ENCODE measurements around the gene CCDC86. TPM values are rescaled to one million over a fixed set of nuclear protein-coding genes. Genes with fewer than 3 reads are reported as not detected.

CCDC86 gene
- total and polyA plus RNA-seq, 2 of the 4 experiments (the other 2 are of a cell fraction): 9.5 to 34.0 TPM

DNA sequence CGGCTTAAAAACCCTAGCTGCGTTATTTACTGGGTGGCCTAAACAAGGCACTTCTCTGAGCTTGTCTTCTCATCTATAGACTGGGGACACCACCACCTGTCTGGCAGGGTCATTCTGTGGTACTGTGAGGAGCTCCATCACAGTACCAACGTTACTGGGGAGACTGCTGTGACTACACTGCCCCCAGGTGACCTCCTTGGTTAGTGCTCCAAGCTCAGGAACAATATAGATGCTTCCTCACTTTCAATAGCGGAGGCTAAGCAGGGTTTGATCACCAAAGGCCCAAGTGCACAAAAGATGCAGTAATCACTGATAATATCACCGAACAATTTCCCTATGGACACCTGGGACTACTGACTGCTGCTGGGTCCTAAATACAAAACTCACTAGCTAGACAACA lies 45.6 kb downstream of the CCDC86 start:
- no peak overlapping the region for H2BK5ac ChIP-seq (ENCODE audit: low read depth, low read length, poor library complexity, severe bottlenecking)
- peak; percentile 61 for DNase-seq
- intact Hi-C loops (cut with micrococcal nuclease) (loop anchor here (1.0 to 2.0 kb wide), 3 partner anchors 49 to 112 kb away; no protein-coding TSS in a partner anchor), in situ Hi-C loops (cut with MboI; ENCODE audit: low sequenced_read_pairs) (no loop called here), dilution Hi-C loops (cut with HindIII; ENCODE audit: low sequenced_read_pairs, unreplicated experiment) (no loop called here)
- H2BK15ac ChIP-seq (ENCODE audit: low read depth, low read length): no peak overlapping the region
- H3K9me1 ChIP-seq (ENCODE audit: insufficient read depth, low read length): no peaks in the 10 kb centered on the region
- H3K4me3 ChIP-seq (ENCODE audit: insufficient read depth, low read depth, low read length): no peak overlapping the region
- H4K20me1 ChIP-seq (ENCODE audit: insufficient read depth, low read length): no peaks in the 10 kb centered on the region; the same call in 1 of the 2 replicates
- ChIA-PET POLR2A (ENCODE audit: unreplicated experiment) (interaction anchor here (1.0 kb wide), 1 partner anchor 57 kb away, joined by 4 read pairs; no protein-coding TSS in a partner anchor), CTCF (interaction anchor here (0.5 to 2.4 kb wide), 19 partner anchors 8 to 115 kb away, joined by 3 to 86 read pairs (median 5); partner anchors contain the start of gene PTGDR2)
- no peak overlapping the region for H2BK120ac ChIP-seq (ENCODE audit: low read depth, low read length)
- H3K27me3 ChIP-seq (ENCODE audit: control insufficient read depth, insufficient read depth, low read length): no peaks in the 10 kb centered on the region
- BruUV-seq (replicated peaks): no TSS peak
- no peak overlapping the region for H3K4me2 ChIP-seq (ENCODE audit: low read depth, low read length)
- WGBS, 2 experiments (ENCODE audit: extremely low coverage in 2 of 2, insufficient read length in 1 of 2): 50% methylated on average over 2 of the region's 5 CpGs; no CpG with 5 or more reads in 1 of the 2 experiments
- peak; percentile 97 for ATAC-seq (ENCODE audit: low read depth)
- H3K27ac ChIP-seq (ENCODE audit: insufficient read depth, low read length): no peak overlapping the region
- H3K36me3 ChIP-seq (ENCODE audit: control insufficient read depth, insufficient read depth, low read length): peaks cover 4% of the 10 kb centered on the region
- no peak overlapping the region for H3K14ac ChIP-seq (replicated peaks; ENCODE audit: low read depth, low read length)
- no peak overlapping the region for H2BK20ac ChIP-seq (ENCODE audit: low read depth, low read length)
- H3K23ac ChIP-seq (ENCODE audit: low read depth, low read length): no peak overlapping the region
- no peak overlapping the region for H2AK9ac ChIP-seq (replicated peaks; ENCODE audit: low read depth, low read length, poor library complexity)
- no peaks in the 10 kb centered on the region for H3K4me1 ChIP-seq (ENCODE audit: control insufficient read depth, insufficient read depth, low read length)
- TF ChIP-seq BHLHE40 (IDR thresholded peaks at IDR 0.05; ENCODE audit: low read depth, low read length) (no peak), POLR2A (IDR thresholded peaks at IDR 0.05; ENCODE audit: low read depth, low read length) (no peak), MAZ (IDR thresholded peaks at IDR 0.05; ENCODE audit: borderline replicate concordance, low read depth, low read length) (no peak), MAFK (IDR thresholded peaks at IDR 0.05; ENCODE audit: low read depth, low read length) (no peak), FOS (IDR thresholded peaks at IDR 0.05; ENCODE audit: low read depth, low read length) (no peak), RAD21 (IDR thresholded peaks at IDR 0.05; ENCODE audit: low read length) (peak; percentile 89), SMC3 (IDR thresholded peaks at IDR 0.05; ENCODE audit: low read depth, low read length) (peak; percentile 92), RFX5 (IDR thresholded peaks at IDR 0.05; ENCODE audit: low read depth, low read length) (no peak), CEBPB (IDR thresholded peaks at IDR 0.05; ENCODE audit: low read depth, low read length) (no peak), RCOR1 (IDR thresholded peaks at IDR 0.05; ENCODE audit: insufficient replicate concordance, low read length) (no peak)
- TF ChIP-seq, protein P1, sequence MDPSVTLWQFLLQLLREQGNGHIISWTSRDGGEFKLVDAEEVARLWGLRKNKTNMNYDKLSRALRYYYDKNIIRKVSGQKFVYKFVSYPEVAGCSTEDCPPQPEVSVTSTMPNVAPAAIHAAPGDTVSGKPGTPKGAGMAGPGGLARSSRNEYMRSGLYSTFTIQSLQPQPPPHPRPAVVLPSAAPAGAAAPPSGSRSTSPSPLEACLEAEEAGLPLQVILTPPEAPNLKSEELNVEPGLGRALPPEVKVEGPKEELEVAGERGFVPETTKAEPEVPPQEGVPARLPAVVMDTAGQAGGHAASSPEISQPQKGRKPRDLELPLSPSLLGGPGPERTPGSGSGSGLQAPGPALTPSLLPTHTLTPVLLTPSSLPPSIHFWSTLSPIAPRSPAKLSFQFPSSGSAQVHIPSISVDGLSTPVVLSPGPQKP (IDR thresholded peaks at IDR 0.05; ENCODE audit: borderline replicate concordance, low read depth, low read length): no peak
- TF ChIP-seq, protein P2, sequence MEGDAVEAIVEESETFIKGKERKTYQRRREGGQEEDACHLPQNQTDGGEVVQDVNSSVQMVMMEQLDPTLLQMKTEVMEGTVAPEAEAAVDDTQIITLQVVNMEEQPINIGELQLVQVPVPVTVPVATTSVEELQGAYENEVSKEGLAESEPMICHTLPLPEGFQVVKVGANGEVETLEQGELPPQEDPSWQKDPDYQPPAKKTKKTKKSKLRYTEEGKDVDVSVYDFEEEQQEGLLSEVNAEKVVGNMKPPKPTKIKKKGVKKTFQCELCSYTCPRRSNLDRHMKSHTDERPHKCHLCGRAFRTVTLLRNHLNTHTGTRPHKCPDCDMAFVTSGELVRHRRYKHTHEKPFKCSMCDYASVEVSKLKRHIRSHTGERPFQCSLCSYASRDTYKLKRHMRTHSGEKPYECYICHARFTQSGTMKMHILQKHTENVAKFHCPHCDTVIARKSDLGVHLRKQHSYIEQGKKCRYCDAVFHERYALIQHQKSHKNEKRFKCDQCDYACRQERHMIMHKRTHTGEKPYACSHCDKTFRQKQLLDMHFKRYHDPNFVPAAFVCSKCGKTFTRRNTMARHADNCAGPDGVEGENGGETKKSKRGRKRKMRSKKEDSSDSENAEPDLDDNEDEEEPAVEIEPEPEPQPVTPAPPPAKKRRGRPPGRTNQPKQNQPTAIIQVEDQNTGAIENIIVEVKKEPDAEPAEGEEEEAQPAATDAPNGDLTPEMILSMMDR (conservative IDR thresholded peaks at IDR 0.05; ENCODE audit: low read depth, low read length): peak; percentile 75
- TF ChIP-seq, protein P3, sequence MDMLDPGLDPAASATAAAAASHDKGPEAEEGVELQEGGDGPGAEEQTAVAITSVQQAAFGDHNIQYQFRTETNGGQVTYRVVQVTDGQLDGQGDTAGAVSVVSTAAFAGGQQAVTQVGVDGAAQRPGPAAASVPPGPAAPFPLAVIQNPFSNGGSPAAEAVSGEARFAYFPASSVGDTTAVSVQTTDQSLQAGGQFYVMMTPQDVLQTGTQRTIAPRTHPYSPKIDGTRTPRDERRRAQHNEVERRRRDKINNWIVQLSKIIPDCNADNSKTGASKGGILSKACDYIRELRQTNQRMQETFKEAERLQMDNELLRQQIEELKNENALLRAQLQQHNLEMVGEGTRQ (IDR thresholded peaks at IDR 0.05; ENCODE audit: low read depth, low read length): no peak
- H2AK5ac ChIP-seq (ENCODE audit: low read depth, low read length): no peak overlapping the region
- no peak overlapping the region for H4K5ac ChIP-seq (ENCODE audit: low read depth, low read length)
- no peaks in the 10 kb centered on the region for H3K9me3 ChIP-seq (ENCODE audit: control insufficient read depth, insufficient read depth, low read length)
- no peak overlapping the region for H3K9ac ChIP-seq (ENCODE audit: low read depth, low read length)
- H3K56ac ChIP-seq (ENCODE audit: extremely low read depth, insufficient read depth, low read length): no peak overlapping the region
- no peak overlapping the region for H3K18ac ChIP-seq (ENCODE audit: low read depth, low read length)
- peak overlapping the region; percentile 34 for H2AFZ ChIP-seq (replicated peaks; ENCODE audit: low read length, poor library complexity)
- H3K4ac ChIP-seq (ENCODE audit: low read depth, low read length): no peak overlapping the region
- H4K91ac ChIP-seq (ENCODE audit: insufficient read depth, low read depth, low read length): no peak overlapping the region
- H4K8ac ChIP-seq (ENCODE audit: low read depth in 2 of 2, low read length in 2 of 2): no peak overlapping the region
- no peaks in the 10 kb centered on the region; a peak in 1 of 4 replicates for H3K79me1 ChIP-seq (ENCODE audit: low read depth in 1 of 2, low read length in 2 of 2)

Data from IMR-90 (cell line).